ENCODE measurements around the gene LYST.

LYST gene

GRCh38 chr1:235703506-235703905 lies 163.2 kb downstream of the LYST start:
- DNase-seq = no peak

GRCh38 chr1:235702412-235702811 lies 164.3 kb downstream of the LYST start:
- no peak for DNase-seq

DNA sequence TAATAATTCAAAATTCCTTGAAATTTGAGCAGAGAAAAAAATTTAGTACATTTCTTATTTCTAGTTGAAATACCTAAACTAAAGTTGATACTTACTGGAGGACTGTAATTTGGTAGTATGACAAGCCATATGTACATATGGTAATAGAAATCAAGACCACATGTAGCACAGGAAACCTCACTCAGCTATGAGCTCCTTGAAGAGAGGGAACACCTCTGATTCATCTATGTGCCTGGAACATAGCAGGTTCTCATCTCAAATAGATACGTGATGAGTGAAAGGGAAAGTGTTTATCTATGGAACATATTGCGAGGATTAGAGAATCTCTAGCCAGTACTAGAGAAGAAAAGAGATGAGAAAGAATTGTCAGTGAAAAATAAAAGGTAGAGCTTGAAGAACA lies 169.2 kb downstream of the LYST start:
- no peak for DNase-seq

GRCh38 chr1:235689356-235689755 lies 177.3 kb downstream of the LYST start:
- no peak for DNase-seq

GRCh38 chr1:235688096-235688495 lies 178.6 kb downstream of the LYST start:
- no peak for DNase-seq

DNA sequence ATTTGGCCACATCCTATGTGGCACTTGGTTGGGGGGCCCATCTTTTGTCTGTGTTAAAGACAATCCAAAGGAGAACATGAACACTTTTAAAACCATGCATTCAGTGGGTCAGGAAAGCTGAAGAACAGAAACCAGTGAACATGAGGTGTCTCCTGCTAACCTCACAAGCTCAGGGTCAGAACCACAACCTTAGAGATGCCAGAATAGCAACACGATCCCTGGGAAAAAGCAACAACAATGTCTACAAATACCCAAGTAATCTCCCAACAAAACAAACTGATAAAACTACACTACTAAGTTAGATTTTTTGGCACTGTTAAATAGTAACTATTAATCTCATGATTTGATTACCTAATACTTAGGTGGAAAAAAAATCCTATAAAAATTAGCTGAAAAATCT lies 183.1 kb downstream of the LYST start:
- DNase-seq = no peak

DNA sequence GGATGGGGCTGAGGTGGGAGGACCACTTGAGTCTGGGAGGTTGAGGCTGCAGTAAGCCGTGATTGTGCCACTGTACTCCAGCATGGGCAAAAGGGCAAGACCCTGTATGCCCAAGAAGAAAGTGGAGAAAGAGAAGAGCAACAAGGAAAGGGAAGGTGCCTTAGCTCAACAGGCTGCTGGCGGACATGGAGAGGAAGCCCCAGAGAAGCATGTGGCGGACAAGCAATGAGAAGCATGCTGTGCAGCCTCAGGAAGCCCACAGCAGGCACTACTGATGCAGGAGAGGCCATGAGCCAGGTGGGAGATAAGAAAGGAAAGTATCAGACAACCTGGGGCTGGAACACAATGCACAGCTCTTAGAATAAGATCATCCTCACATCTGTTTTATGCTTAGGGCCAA lies 184.5 kb downstream of the LYST start:
- DNase-seq = no peak

- DNase-seq = no peak
Measured at GRCh38 chr1:235679644-235680043, 187.1 kb downstream of the LYST start.

- no peak for DNase-seq
Measured at GRCh38 chr1:235679005-235679404, 187.7 kb downstream of the LYST start.

GRCh38 chr1:235675152-235675890 lies 191.4 kb downstream of the LYST start:
- DNase-seq = no peak

DNA sequence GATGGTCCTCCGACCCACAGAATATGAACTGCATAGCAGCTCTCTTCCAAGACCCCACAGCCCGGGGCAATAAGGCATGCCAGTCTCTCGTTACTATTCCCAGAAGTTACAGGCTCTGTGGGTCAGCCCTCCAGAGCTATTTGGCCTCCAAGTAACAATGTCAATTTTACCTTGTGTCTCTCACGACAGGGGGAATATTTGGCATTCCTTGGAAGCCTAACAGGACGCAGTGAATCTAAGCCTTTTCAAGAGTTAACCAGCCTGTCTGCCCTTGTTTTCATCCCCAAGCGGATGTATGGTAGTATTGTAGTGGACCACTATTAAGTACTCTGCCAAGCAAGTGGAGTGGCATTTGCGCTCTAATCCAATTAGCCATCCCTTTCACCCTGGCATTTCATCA lies 192.7 kb downstream of the LYST start:
- DNase-seq = no peak

DNA sequence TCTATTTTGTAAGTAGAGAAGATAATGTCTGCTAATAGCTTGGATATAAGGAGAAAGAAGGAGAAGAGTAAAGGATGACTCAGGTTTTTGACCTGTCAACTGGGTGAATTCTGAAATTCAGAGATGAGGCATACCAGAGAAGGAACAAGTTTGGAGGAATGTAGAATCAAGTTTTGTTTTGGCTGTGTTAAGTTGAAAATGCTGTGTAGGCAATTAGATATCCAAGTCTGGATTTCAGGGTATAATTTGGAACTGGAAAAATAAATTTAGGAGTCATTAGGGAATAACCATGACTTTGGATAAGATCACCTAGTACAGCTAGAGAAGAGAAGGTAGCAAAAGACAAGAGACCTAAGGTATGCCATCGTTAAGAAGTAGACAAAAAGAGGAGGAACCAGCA lies 194.7 kb downstream of the LYST start:
- DNase-seq = no peak

- DNase-seq = no peak
Measured at GRCh38 chr1:235670157-235670776, 196.4 kb downstream of the LYST start.

DNA sequence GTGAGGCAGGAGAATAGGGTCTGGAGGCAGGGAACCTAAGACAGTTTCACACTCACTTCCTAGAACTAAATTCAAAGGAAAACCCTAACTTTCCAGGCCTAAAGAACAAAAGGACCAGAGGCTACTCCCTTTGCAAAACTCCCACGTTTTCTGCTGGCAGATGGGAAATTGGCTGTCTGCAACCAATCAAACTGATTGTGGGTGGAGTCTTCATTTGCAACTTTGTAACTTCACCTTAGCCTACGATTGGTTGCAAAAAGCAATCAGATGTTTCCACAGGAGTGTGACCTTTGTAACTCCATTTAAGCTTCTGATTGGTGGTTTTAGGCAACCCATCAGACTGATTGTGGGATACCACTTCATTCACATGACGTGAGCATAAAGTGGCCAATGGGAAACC lies 197.4 kb downstream of the LYST start:
- DNase-seq = no peak

- DNase-seq = no peak
Measured at GRCh38 chr1:235663628-235664027, 203.1 kb downstream of the LYST start.

DNA sequence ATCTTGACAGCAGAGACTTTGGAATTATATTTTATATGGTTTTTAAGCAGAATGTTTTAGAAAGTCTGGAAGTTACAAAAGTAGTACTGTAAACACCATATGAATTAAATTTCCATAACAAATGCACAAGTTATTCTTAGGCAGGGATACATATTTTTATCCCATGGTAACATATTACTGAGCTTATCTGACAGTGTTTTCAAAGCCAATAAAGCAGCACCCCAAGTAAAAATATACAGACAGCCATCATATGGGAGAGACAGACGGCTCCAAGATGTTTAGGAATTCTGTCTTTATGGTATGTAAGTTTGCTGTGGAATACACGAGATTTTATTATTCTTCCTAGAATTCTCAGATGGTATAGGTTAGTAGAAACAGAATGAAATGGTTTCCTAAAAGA lies 205.1 kb downstream of the LYST start:
- DNase-seq = no peak

DNA sequence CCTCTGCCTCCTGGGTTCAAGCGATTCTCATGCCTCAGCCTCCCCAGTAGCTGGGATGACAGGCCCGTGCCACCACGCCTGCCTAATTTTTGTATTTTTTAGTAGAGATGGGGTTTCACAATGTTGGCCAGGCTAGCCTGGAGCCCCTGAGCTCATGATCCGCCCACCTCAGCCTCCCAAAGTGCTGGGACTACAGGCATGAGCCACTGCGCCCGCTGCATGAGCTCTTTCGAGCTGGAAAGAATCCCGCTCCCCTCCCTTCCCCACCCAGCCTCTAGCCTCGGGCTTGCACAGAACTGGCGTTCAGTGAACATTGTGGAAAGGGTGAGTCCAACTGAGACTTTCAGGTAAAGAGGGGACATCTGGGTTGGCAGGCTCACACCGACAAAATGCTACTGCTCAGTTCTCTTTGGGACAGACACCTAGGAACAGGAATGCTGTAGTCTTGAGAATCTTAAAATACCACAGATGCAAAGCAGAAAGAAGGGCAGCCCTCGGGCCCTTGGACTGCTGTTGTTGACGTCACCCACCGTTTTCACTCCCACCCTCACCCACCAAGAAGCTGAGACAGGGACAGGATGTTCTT lies 207.4 kb downstream of the LYST start:
- DNase-seq = no peak

- no peak for DNase-seq
Measured at GRCh38 chr1:235657747-235658526, 208.8 kb downstream of the LYST start.

DNA sequence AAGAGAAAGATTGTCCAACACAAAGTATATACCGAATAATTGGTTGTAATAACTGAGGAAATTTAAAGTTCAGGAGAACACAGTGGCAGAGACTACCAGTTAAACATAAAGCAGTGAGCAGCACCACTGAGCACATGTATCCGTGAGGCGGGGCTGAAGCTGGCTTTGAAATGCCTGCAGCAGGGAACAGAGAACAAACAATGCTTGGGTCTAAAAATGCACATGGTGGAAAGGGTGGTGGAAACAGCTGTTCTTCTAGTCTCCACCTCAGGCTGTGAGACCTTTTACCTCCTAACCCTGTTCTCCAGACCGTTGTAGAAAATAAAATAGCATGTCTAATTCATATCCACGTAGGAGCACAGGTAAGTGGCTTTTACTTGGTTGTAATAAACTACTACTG lies 209.4 kb downstream of the LYST start:
- DNase-seq = no peak

GRCh38 chr1:235652364-235652763 lies 214.3 kb downstream of the LYST start:
- no peak for DNase-seq

- DNase-seq = no peak
Measured at GRCh38 chr1:235651170-235651806, 215.4 kb downstream of the LYST start.

GRCh38 chr1:235650341-235651169 lies 216.2 kb downstream of the LYST start:
- no peak for DNase-seq
